ENCODE results near the gene CDH13.

DNA sequence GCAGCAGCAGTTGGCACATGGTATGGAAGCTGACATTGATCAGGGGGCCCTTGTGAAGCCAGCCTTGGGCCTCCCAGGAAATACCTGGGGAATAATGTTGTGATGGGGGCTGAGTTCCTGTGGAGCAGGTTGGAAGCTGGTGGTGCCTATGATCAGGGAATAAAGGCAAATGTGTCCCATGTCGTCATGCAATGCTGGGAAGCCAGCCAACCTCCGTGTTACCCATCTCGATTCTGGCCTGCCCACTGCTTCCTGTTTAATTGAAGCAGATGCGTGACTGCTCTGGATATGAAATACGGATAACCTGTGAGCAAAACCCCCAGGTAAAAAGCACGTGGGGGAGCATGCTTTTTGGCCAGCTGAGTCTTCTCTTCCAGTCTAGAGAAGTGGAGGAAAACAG is 600.6 kb downstream of the CDH13 start:
- TF ChIP-seq, protein P1, sequence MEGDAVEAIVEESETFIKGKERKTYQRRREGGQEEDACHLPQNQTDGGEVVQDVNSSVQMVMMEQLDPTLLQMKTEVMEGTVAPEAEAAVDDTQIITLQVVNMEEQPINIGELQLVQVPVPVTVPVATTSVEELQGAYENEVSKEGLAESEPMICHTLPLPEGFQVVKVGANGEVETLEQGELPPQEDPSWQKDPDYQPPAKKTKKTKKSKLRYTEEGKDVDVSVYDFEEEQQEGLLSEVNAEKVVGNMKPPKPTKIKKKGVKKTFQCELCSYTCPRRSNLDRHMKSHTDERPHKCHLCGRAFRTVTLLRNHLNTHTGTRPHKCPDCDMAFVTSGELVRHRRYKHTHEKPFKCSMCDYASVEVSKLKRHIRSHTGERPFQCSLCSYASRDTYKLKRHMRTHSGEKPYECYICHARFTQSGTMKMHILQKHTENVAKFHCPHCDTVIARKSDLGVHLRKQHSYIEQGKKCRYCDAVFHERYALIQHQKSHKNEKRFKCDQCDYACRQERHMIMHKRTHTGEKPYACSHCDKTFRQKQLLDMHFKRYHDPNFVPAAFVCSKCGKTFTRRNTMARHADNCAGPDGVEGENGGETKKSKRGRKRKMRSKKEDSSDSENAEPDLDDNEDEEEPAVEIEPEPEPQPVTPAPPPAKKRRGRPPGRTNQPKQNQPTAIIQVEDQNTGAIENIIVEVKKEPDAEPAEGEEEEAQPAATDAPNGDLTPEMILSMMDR (IDR thresholded peaks at IDR 0.05), result no peak
- TF ChIP-seq POLR2A (IDR thresholded peaks at IDR 0.05) (no peak), EP300 (IDR thresholded peaks at IDR 0.05) (no peak)
